Fibroblast of mammary gland (primary cell): ENCODE measurements around the gene LGALS8.
"Not testable (repeated sequence)": the region's sequence is repeated elsewhere in the genome, so short reads cannot be mapped to it uniquely, and the experiment has no call there.

Source experiments
- DNase-seq: peaks from one replicate; pipeline ENCODE4 v3.0.0-alpha.2; 2010; ENCODE audit warnings: low read depth
- H3K4me3 ChIP-seq: 2 replicates; pipeline ENCODE4 v1.5.1; 2011; ENCODE audit warnings: low read depth, mild to moderate bottlenecking, low read length, moderate library complexity; ENCODE audit not compliant: control insufficient read depth
- CTCF ChIP-seq: conservative IDR thresholded peaks from 2 replicates; pipeline ENCODE4 v1.5.1; 2011; ENCODE audit warnings: low read depth, low read length, inconsistent platforms; ENCODE audit not compliant: control insufficient read depth, insufficient read depth

Gene LGALS8

GRCh38 chr1:236561976-236562375 is 38.2 kb downstream of the LGALS8 start:
- no peak overlapping the region for H3K4me3 ChIP-seq
- no peak for TF ChIP-seq CTCF
- no peak for DNase-seq

DNA sequence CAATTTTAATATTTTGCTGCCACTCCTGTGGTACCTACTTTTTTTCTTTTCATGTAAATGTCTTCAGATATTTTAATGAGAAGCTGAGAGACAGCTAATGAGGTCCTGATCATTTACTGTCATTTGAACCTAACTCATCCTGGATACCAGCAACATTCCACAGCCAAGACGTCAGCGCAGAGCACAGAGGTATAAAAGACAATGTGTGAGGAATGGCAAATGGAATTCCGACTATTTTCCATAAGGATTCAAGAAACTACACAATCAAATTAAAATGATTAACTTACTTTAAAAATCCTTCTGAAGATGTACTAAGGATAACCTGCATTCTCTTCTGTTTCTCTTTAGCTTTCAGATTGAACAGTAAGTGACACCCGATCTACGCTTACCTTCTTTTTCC is 41.7 kb downstream of the LGALS8 start:
- no peak overlapping the region for H3K4me3 ChIP-seq
- TF ChIP-seq CTCF: no peak
- no peak for DNase-seq

DNA sequence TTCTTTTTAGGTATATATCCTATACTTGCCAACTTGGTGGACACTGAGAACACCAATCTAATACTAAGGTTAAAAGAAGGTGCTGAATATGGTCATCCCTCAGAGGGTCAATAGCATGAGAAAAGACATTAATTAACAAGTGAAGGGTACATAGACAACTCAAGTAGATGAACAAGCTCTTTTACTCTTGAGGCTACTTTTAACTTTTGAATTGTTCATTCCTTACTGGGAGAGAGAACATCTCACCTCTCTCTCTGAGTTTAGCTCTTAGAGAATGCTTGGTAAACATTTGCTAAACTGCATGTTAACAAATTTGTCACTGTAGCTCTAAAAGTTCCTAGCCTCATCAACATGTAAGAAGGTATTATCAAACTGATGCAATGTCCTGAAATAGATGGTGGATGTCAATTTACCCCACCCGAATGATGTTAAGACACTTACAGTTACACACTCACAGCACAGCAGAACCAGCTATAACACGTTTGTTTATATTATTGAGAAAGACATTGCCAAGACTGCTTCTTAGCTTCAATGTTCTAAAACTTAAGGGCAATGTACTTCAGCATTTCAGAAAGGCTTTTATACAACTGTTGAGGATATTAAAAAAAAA is 44.6 kb downstream of the LGALS8 start:
- DNase-seq: no peak
- no peak for TF ChIP-seq CTCF
- H3K4me3 ChIP-seq: no peak overlapping the region

GRCh38 chr1:236575523-236575922 is 51.7 kb downstream of the LGALS8 start:
- DNase-seq: peak; percentile 33
- TF ChIP-seq CTCF: no peak
- no peak overlapping the region for H3K4me3 ChIP-seq

DNA sequence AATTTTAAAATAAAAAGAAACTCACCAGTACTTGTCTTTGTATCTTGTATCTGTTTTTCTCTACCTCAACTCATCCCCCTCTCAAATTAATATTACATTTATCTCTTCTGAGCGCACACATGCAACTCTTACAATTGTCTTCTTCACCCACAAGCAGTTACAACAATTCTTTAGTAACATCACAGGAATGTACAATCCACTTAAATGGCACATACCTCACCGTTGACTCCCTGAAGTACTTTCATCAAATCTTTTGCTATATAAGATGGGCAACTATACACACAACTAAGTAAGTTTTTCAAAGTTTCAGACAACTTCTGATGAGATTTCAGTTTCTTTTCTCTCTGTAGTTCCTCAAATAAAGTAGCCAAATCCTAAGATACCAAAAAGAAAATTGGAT is 52.2 kb downstream of the LGALS8 start:
- TF ChIP-seq CTCF: no peak
- DNase-seq: peak; percentile 36
- no peak overlapping the region for H3K4me3 ChIP-seq

GRCh38 chr1:236577041-236577440 is 53.3 kb downstream of the LGALS8 start:
- not testable (repeated sequence) for DNase-seq, H3K4me3 ChIP-seq

- no peak for DNase-seq
- H3K4me3 ChIP-seq: no peak overlapping the region
- TF ChIP-seq CTCF: no peak
Measured at GRCh38 chr1:236578661-236579060, 54.9 kb downstream of the LGALS8 start.

DNA sequence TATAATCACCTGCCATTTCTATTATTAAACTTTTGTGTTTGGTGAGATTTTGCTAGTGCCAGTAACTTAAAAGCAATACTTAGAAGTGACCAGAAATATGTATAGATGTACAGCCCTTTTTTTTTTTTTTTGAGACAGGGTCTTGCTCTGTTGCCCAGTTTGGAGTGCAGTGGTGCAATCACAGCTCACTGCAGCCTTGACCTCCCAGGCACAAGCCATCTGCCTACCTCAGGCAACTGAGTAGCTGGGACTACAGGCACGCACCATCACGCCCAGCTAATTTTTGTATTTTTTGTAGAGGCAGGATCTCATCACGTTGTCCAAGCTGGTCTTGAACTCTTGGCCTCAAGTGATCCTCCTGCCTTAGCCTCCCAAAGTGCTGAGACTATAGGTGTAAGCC is 56.6 kb downstream of the LGALS8 start:
- DNase-seq, H3K4me3 ChIP-seq: not testable (repeated sequence)
